CD14-positive monocyte (primary cell): ENCODE measurements around the gene C3orf80. TPM values are rescaled to one million over a fixed set of nuclear protein-coding genes. Genes with fewer than 3 reads are reported as not detected.
"Not testable (repeated sequence)": the region's sequence is repeated elsewhere in the genome, so short reads cannot be mapped to it uniquely, and the experiment has no call there.

Experiments used
- DNase-seq, 3 donors: peaks; one replicate each; pipeline ENCODE4 v3.0.0-alpha.2; 2011 to 2022
- H2AFZ ChIP-seq: 2 replicates; pipeline ENCODE4 v1.6.0; 2012; ENCODE audit warnings: mild to moderate bottlenecking, low read depth, low read length, inconsistent platforms; ENCODE audit not compliant: insufficient read depth, poor library complexity, severe bottlenecking
- H3K27ac ChIP-seq, 2 donors: 1 replicate in 1 of 2; 2 replicates in 1 of 2; pipeline ENCODE4 v1.5.1; 2012 to 2013; ENCODE audit warnings: low read length in 2 of 2, control low read depth in 1 of 2, inconsistent platforms in 1 of 2, low read depth in 1 of 2, mild to moderate bottlenecking in 1 of 2
- H3K27me3 ChIP-seq, 2 donors: one replicate each; pipeline versions ENCODE4 v1.6.0 to v1.6.1; 2011 to 2013; ENCODE audit warnings: low read length in 2 of 2; ENCODE audit not compliant: control insufficient read depth in 2 of 2, insufficient read depth in 2 of 2
- H3K36me3 ChIP-seq, 2 donors: replicated peaks in 1 of 2; 1 replicate in 1 of 2; 2 replicates in 1 of 2; pipeline versions ENCODE4 v1.5.1 to v1.6.1; 2012 to 2013; ENCODE audit warnings: low read length in 2 of 2, control low read depth in 1 of 2, inconsistent platforms in 1 of 2, mild to moderate bottlenecking in 1 of 2; ENCODE audit not compliant: insufficient read depth in 2 of 2, control insufficient read depth in 1 of 2
- H3K4me1 ChIP-seq, 2 donors: 1 replicate in 1 of 2; 2 replicates in 1 of 2; pipeline versions ENCODE4 v1.5.1 to v1.6.1; 2012 to 2013; ENCODE audit warnings: low read length in 2 of 2, control low read depth in 1 of 2, inconsistent platforms in 1 of 2, mild to moderate bottlenecking in 1 of 2, moderate library complexity in 1 of 2; ENCODE audit not compliant: insufficient read depth in 2 of 2, control insufficient read depth in 1 of 2
- H3K4me2 ChIP-seq: replicated peaks from 2 replicates; pipeline ENCODE3; 2012; ENCODE audit warnings: low read length, moderate library complexity, mild to moderate bottlenecking; ENCODE audit not compliant: poor library complexity, severe bottlenecking; ENCODE audit errors: extremely low read depth
- H3K4me3 ChIP-seq, 3 experiments: fragments of 200-600 bp in 1 of 3; sonication (generic) in 1 of 3; replicated peaks in 1 of 3; 1 replicate in 2 of 3; 2 replicates in 1 of 3; pipeline ENCODE4 v1.5.1; 2011 to 2013; ENCODE audit warnings: low read length in 3 of 3, mild to moderate bottlenecking in 3 of 3, control low read depth in 2 of 3, low read depth in 2 of 3, inconsistent platforms in 1 of 3, moderate library complexity in 1 of 3
- H3K79me2 ChIP-seq: 2 replicates; pipeline ENCODE4 v1.6.0; 2012; ENCODE audit warnings: mild to moderate bottlenecking, control low read depth, inconsistent platforms, low read length, moderate library complexity; ENCODE audit not compliant: insufficient read depth
- H3K9ac ChIP-seq: 2 replicates; pipeline ENCODE4 v1.6.0; 2017; ENCODE audit warnings: low read length, mild to moderate bottlenecking; ENCODE audit not compliant: insufficient read depth, poor library complexity, severe bottlenecking
- H3K9me3 ChIP-seq, 2 donors: replicated peaks in 1 of 2; 1 replicate in 1 of 2; 2 replicates in 1 of 2; pipeline versions ENCODE4 v1.5.1 to v1.6.1; 2012 to 2013; ENCODE audit warnings: low read length in 2 of 2, control low read depth in 1 of 2; ENCODE audit not compliant: control insufficient read depth in 1 of 2, insufficient read depth in 1 of 2
- H4K20me1 ChIP-seq: 2 replicates; pipeline ENCODE4 v1.6.0; 2012; ENCODE audit warnings: mild to moderate bottlenecking, low read length, control low read depth, moderate library complexity; ENCODE audit not compliant: insufficient read depth
- H3K27ac Mint-ChIP-seq, 7 donors: one replicate each; pipeline ENCODE4 v1.8.0; 2020; ENCODE audit warnings: mild to moderate bottlenecking in 7 of 7, mixed read lengths in 7 of 7, moderate library complexity in 6 of 7, inconsistent platforms in 2 of 7
- H3K27me3 Mint-ChIP-seq, 3 donors: one replicate each; pipeline ENCODE4 v1.8.0; 2021 to 2022; ENCODE audit warnings: low read depth in 3 of 3, mild to moderate bottlenecking in 3 of 3, mixed read lengths in 3 of 3, moderate library complexity in 3 of 3, inconsistent platforms in 1 of 3
- H3K36me3 Mint-ChIP-seq, 2 donors: one replicate each; pipeline ENCODE4 v1.8.0; 2020; ENCODE audit warnings: mixed read lengths in 2 of 2, inconsistent platforms in 1 of 2, mild to moderate bottlenecking in 1 of 2
- H3K4me1 Mint-ChIP-seq: one replicate; pipeline ENCODE4 v1.8.0; 2020; ENCODE audit warnings: mild to moderate bottlenecking, mixed read lengths
- H3K4me3 Mint-ChIP-seq, 2 donors: one replicate each; pipeline ENCODE4 v1.8.0; 2020; ENCODE audit warnings: mild to moderate bottlenecking in 2 of 2, mixed read lengths in 2 of 2, moderate library complexity in 1 of 2
- H3K9me3 Mint-ChIP-seq, 7 donors: one replicate each; pipeline ENCODE4 v1.8.0; 2020 to 2022; ENCODE audit warnings: mixed read lengths in 7 of 7, mild to moderate bottlenecking in 6 of 7, moderate library complexity in 6 of 7, inconsistent platforms in 2 of 7
- CTCF ChIP-seq: fragments of 200-600 bp; IDR thresholded peaks from one replicate; pipeline ENCODE4 v1.8.0; 2022; ENCODE audit warnings: antibody characterized with exemption, mild to moderate bottlenecking
- WGBS: methylation state at CpG from one replicate; pipeline ENCODE4 v1.1.5; 2013; ENCODE audit warnings: missing lambda C conversion rate; ENCODE audit not compliant: insufficient coverage; 5-methylcytosine and 5-hydroxymethylcytosine counted together
- intact Hi-C, 2 donors: fragments of 100-400 bp; cut with micrococcal nuclease; formaldehyde crosslinking; loops; one replicate each; pipeline versions ENCODE4 v1.15.0 to v1.15.1; 2023
- polyA plus RNA-seq, 3 donors: library from polyadenylated mRNA; depleted of rRNA in 1 of 3; unstranded in 2 of 3; stranded (reverse) in 1 of 3; fragments of 300-500 nt in 2 of 3; fragments of >200 nt in 1 of 3; fragmentation: Illumina TruSeq in 2 of 3; gene quantifications; 1 replicate in 2 of 3; 2 replicates in 1 of 3; pipeline ENCODE4 v1.2.3, GENCODE V29; 2012 to 2021

Gene C3orf80
- polyA plus RNA-seq, 3 donors = 0.03 TPM; not detected in 2

- Histone ChIP-seq H3K79me2 (no peaks in the 10 kb centered on the region), H3K27ac (no peak overlapping the region), H3K4me1 (no peaks in the 10 kb centered on the region), H3K4me3 (no peak overlapping the region), H4K20me1 (no peaks in the 10 kb centered on the region), H3K4me2 (no peak overlapping the region), H2AFZ (no peak overlapping the region), H3K9me3 (peaks cover 5 to 9% of the 10 kb centered on the region in 2 donors), H3K36me3 (no peaks in the 10 kb centered on the region), H3K27me3 (no peaks in the 10 kb centered on the region), H3K9ac (no peak overlapping the region)
- no peak for TF ChIP-seq CTCF
- Mint-ChIP-seq H3K36me3 (no peaks in the 10 kb centered on the region), H3K4me1 (no peaks in the 10 kb centered on the region), H3K4me3 (no peak overlapping the region), H3K27ac (no peak overlapping the region), H3K27me3 (no peaks in the 10 kb centered on the region), H3K9me3 (peaks cover 5 to 12% (median 9%) of the 10 kb centered on the region in 7 donors)
- no peak for DNase-seq
- intact Hi-C loops = no loop called here
- WGBS = no CpG with 5 or more reads among the region's 3 CpGs
Measured at GRCh38 chr3:160199108-160199507, 26.1 kb upstream of the C3orf80 start.

- H2AFZ ChIP-seq = no peak overlapping the region
- no peak overlapping the region for H3K27ac ChIP-seq
- Mint-ChIP-seq H3K27ac (no peak overlapping the region), H3K9me3 (peaks cover 12 to 24% (median 19%) of the 10 kb centered on the region in 7 donors), H3K4me1 (no peaks in the 10 kb centered on the region), H3K4me3 (no peak overlapping the region), H3K27me3 (no peaks in the 10 kb centered on the region), H3K36me3 (no peaks in the 10 kb centered on the region)
- H3K36me3 ChIP-seq = no peaks in the 10 kb centered on the region
- no peaks in the 10 kb centered on the region for H3K27me3 ChIP-seq
- H3K9me3 ChIP-seq = peaks cover 13 to 21% of the 10 kb centered on the region in 2 donors
- H3K4me3 ChIP-seq = no peak overlapping the region
- DNase-seq = no peak
- no peak for TF ChIP-seq CTCF
- H3K79me2 ChIP-seq = no peaks in the 10 kb centered on the region
- WGBS = no CpG with 5 or more reads among the region's 1 CpG
- intact Hi-C loops = no loop called here
- no peak overlapping the region for H3K4me2 ChIP-seq
- H3K4me1 ChIP-seq = no peaks in the 10 kb centered on the region
- H4K20me1 ChIP-seq = no peaks in the 10 kb centered on the region
- no peak overlapping the region for H3K9ac ChIP-seq
Measured at GRCh38 chr3:160200353-160200752, 24.9 kb upstream of the C3orf80 start.

- H3K4me1 Mint-ChIP-seq, H3K36me3 Mint-ChIP-seq, H3K9ac ChIP-seq, H4K20me1 ChIP-seq, H3K4me3 Mint-ChIP-seq, H3K4me2 ChIP-seq, H3K4me3 ChIP-seq, H2AFZ ChIP-seq, H3K36me3 ChIP-seq, H3K27me3 ChIP-seq, H3K27ac ChIP-seq, intact Hi-C loops, H3K4me1 ChIP-seq, H3K27me3 Mint-ChIP-seq, H3K79me2 ChIP-seq: not testable (repeated sequence)
- peaks cover 13 to 21% of the 10 kb centered on the region in 2 donors for H3K9me3 ChIP-seq
- WGBS = 10% methylated on average over 3 of the region's 5 CpGs
- Mint-ChIP-seq H3K27ac (peak overlapping the region in 1 of 7 donors; percentile 58), H3K9me3 (peaks cover 12 to 27% (median 23%) of the 10 kb centered on the region in 7 donors)
- peak in 2 of 3 donors; percentile 32 to 50 for DNase-seq
Measured at GRCh38 chr3:160204396-160205011, 20.7 kb upstream of the C3orf80 start.
